CD4-positive, alpha-beta T cell (primary cell): Measurements from ENCODE around the gene RIN3. TPM values are rescaled to one million over a fixed set of nuclear protein-coding genes. Genes with fewer than 3 reads are reported as not detected.

ENCODE experiments used
- ATAC-seq: fragments of 200-7000 bp; cut with Tn5 transposase; one replicate; pipeline ENCODE4 v1.10.0; 2022; ENCODE audit warnings: mild to moderate bottlenecking; ENCODE audit not compliant: poor library complexity
- CTCF ChIA-PET: fragments of 350-600 bp; sonication (Branson Sonifier 250); formaldehyde crosslinking; loops from one replicate; lab custom pipeline; 2021; ENCODE audit warnings: antibody characterized with exemption, inconsistent platforms; lab: Charles Lee
- POLR2A ChIA-PET: fragments of 350-600 bp; sonication (Branson Sonifier 250); formaldehyde crosslinking; loops from one replicate; lab custom pipeline; 2021; ENCODE audit warnings: antibody characterized with exemption, inconsistent platforms; lab: Charles Lee
- DNase-seq, 14 experiments: peaks; one replicate each; pipeline ENCODE4 v3.0.0-alpha.2; 2013 to 2020; ENCODE audit warnings: mixed read lengths in 2 of 14
- H3K27ac ChIP-seq, 2 donors: one replicate each; pipeline versions ENCODE4 v1.5.1 to v1.7.0; 2013; ENCODE audit warnings: low read length in 2 of 2, low read depth in 1 of 2, mild to moderate bottlenecking in 1 of 2
- H3K27me3 ChIP-seq, 2 experiments: 1 replicate in 1 of 2; 2 replicates in 1 of 2; pipeline versions ENCODE4 v1.6.1 to v1.7.0; 2013; ENCODE audit warnings: low read length in 2 of 2, control low read depth in 1 of 2, mild to moderate bottlenecking in 1 of 2, moderate library complexity in 1 of 2; ENCODE audit not compliant: insufficient read depth in 2 of 2, control insufficient read depth in 1 of 2
- H3K36me3 ChIP-seq: one replicate; pipeline ENCODE4 v1.6.1; 2013; ENCODE audit warnings: low read length, control low read depth; ENCODE audit not compliant: insufficient read depth
- H3K4me1 ChIP-seq: one replicate; pipeline ENCODE4 v1.6.1; 2013; ENCODE audit warnings: low read length, control low read depth; ENCODE audit not compliant: insufficient read depth
- H3K4me3 ChIP-seq: one replicate; pipeline ENCODE4 v1.5.1; 2013; ENCODE audit warnings: mild to moderate bottlenecking, low read length, moderate library complexity
- H3K9me3 ChIP-seq, 2 experiments: 1 replicate in 1 of 2; 2 replicates in 1 of 2; pipeline versions ENCODE4 v1.6.1 to v1.7.0; 2013; ENCODE audit warnings: low read length in 2 of 2, mild to moderate bottlenecking in 2 of 2, control low read depth in 1 of 2, moderate library complexity in 1 of 2; ENCODE audit not compliant: control insufficient read depth in 1 of 2, insufficient read depth in 1 of 2
- H3K27ac Mint-ChIP-seq: one replicate; pipeline ENCODE4 v1.8.0; 2020; ENCODE audit warnings: mixed read lengths
- H3K27me3 Mint-ChIP-seq: one replicate; pipeline ENCODE4 v1.8.0; 2021; ENCODE audit warnings: mixed read lengths
- H3K36me3 Mint-ChIP-seq: one replicate; pipeline ENCODE4 v1.8.0; 2021; ENCODE audit warnings: low read depth, mixed read lengths
- H3K4me1 Mint-ChIP-seq: one replicate; pipeline ENCODE4 v1.8.0; 2021; ENCODE audit warnings: low read depth, mixed read lengths
- H3K4me3 Mint-ChIP-seq: one replicate; pipeline ENCODE4 v1.8.0; 2020; ENCODE audit warnings: mild to moderate bottlenecking, mixed read lengths
- H3K9me3 Mint-ChIP-seq: one replicate; pipeline ENCODE4 v1.8.0; 2020; ENCODE audit warnings: mixed read lengths
- intact Hi-C, 2 experiments: fragments of 100-400 bp; cut with DNase I in 1 of 2; cut with micrococcal nuclease in 1 of 2; formaldehyde crosslinking; loops; one replicate each; pipeline versions ENCODE4 v1.15.1 to v1.9.0; 2023 to 2025; cut with DNase I, micrococcal nuclease
- total RNA-seq, 174 experiments: library from RNA in 2 of 174; stranded (reverse) in 2 of 174; gene quantifications; one replicate each; pipeline ENCODE4 v1.2.3 and lab custom pipeline; 2021 to 2026
- TF ChIP-seq, protein P1 (sequence below): fragments of 200-600 bp; IDR thresholded peaks from one replicate; pipeline ENCODE4 v1.8.0; 2022; ENCODE audit warnings: antibody characterized with exemption, mild to moderate bottlenecking

The RIN3 gene
- total RNA-seq, 2 experiments from 2014 or later: 67.9 to 72.2 TPM

DNA sequence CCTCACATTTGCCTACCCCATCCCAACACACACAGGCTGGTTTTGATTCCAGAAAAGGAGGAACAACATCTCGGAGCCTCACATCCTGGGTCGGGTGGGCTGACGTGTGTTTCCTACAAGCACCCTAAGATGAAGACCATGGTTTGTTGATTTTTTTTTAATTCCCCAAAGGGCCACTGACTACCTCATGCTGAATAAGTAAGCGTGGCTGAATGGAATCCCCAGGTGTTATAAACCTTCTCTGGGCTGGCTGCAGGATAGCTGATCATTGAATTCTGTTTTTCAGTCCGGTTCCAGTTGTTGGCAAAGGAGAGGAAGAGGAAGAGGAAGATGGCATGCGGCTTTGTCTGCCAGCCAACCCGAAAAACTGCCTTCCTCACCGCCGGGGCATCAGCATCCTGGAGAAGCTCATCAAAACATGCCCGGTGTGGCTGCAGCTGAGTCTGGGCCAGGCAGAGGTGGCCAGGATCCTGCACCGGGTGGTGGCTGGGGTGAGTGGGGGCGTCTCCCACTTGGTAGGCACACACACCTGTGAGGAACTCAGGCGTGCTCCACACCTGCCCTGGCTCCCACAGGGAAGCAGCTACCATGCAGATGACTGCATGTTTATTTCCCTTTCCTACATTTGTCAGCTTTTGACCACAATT is 42.0 kb downstream of the RIN3 start:
- TF ChIP-seq, protein P1, sequence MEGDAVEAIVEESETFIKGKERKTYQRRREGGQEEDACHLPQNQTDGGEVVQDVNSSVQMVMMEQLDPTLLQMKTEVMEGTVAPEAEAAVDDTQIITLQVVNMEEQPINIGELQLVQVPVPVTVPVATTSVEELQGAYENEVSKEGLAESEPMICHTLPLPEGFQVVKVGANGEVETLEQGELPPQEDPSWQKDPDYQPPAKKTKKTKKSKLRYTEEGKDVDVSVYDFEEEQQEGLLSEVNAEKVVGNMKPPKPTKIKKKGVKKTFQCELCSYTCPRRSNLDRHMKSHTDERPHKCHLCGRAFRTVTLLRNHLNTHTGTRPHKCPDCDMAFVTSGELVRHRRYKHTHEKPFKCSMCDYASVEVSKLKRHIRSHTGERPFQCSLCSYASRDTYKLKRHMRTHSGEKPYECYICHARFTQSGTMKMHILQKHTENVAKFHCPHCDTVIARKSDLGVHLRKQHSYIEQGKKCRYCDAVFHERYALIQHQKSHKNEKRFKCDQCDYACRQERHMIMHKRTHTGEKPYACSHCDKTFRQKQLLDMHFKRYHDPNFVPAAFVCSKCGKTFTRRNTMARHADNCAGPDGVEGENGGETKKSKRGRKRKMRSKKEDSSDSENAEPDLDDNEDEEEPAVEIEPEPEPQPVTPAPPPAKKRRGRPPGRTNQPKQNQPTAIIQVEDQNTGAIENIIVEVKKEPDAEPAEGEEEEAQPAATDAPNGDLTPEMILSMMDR: no peak
- H3K27me3 Mint-ChIP-seq: no peaks in the 10 kb centered on the region
- intact Hi-C loops: no loop called here
- H3K27me3 ChIP-seq: no peaks in the 10 kb centered on the region
- no peaks in the 10 kb centered on the region for H3K9me3 Mint-ChIP-seq
- H3K9me3 ChIP-seq: no peaks in the 10 kb centered on the region
- H3K4me3 Mint-ChIP-seq: peak overlapping the region; percentile 34
- H3K36me3 ChIP-seq: peaks cover 2% of the 10 kb centered on the region
- ChIA-PET POLR2A (interaction anchor here (0.8 to 2.1 kb wide), 5 partner anchors 14 to 113 kb away, joined by 3 to 12 read pairs (median 4); no protein-coding TSS in a partner anchor), CTCF (interaction anchor here (0.6 to 1.8 kb wide), 2 partner anchors 20 to 21 kb away, joined by 3 to 7 read pairs; no protein-coding TSS in a partner anchor)
- H3K36me3 Mint-ChIP-seq: no peaks in the 10 kb centered on the region
- ATAC-seq (no peak), DNase-seq (peak in 1 of 14 experiments; percentile 45)
- H3K4me1 Mint-ChIP-seq: peaks cover 58% of the 10 kb centered on the region
- H3K4me1 ChIP-seq: peaks cover 40% of the 10 kb centered on the region
- peak overlapping the region; percentile 36 for H3K27ac Mint-ChIP-seq
- H3K4me3 ChIP-seq: no peak overlapping the region
- no peak overlapping the region for H3K27ac ChIP-seq

GRCh38 chr14:92556255-92556741 is 42.7 kb downstream of the RIN3 start:
- peaks cover 2% of the 10 kb centered on the region for H3K36me3 ChIP-seq
- no peak overlapping the region for H3K4me3 ChIP-seq
- CTCF ChIA-PET: interaction anchor here (0.6 kb wide), 1 partner anchor 21 kb away, joined by 3 read pairs; no protein-coding TSS in a partner anchor
- H3K27me3 ChIP-seq: no peaks in the 10 kb centered on the region
- ATAC-seq: peak; percentile 15
- H3K36me3 Mint-ChIP-seq: no peaks in the 10 kb centered on the region
- H3K27ac ChIP-seq: no peak overlapping the region
- DNase-seq: no peak
- H3K4me1 Mint-ChIP-seq: peaks cover 52% of the 10 kb centered on the region
- no peaks in the 10 kb centered on the region for H3K27me3 Mint-ChIP-seq
- intact Hi-C loops: no loop called here
- peak overlapping the region; percentile 67 for H3K27ac Mint-ChIP-seq
- H3K4me1 ChIP-seq: peaks cover 40% of the 10 kb centered on the region
- H3K4me3 Mint-ChIP-seq: peak overlapping the region; percentile 32
- TF ChIP-seq, protein P1: no peak
- no peaks in the 10 kb centered on the region for H3K9me3 ChIP-seq
- no peaks in the 10 kb centered on the region for H3K9me3 Mint-ChIP-seq
- POLR2A ChIA-PET: interaction anchor here (0.6 to 2.1 kb wide), 6 partner anchors 14 to 112 kb away, joined by 3 to 12 read pairs (median 4); no protein-coding TSS in a partner anchor

- H3K27ac ChIP-seq: no peak overlapping the region
- ChIA-PET CTCF (no interaction called here), POLR2A (interaction anchor here (0.6 to 1.2 kb wide), 2 partner anchors 18 to 43 kb away, joined by 3 to 4 read pairs; no protein-coding TSS in a partner anchor)
- peaks cover 2% of the 10 kb centered on the region for H3K36me3 ChIP-seq
- peak; percentile 59 for ATAC-seq
- peaks cover 47% of the 10 kb centered on the region for H3K4me1 Mint-ChIP-seq
- H3K4me3 Mint-ChIP-seq: peak overlapping the region; percentile 32
- no peaks in the 10 kb centered on the region for H3K36me3 Mint-ChIP-seq
- H3K27me3 ChIP-seq: no peaks in the 10 kb centered on the region
- peaks cover 36% of the 10 kb centered on the region for H3K4me1 ChIP-seq
- H3K27me3 Mint-ChIP-seq: no peaks in the 10 kb centered on the region
- TF ChIP-seq, protein P1: no peak
- peak in 1 of 14 experiments; percentile 10 for DNase-seq
- intact Hi-C loops: no loop called here
- H3K9me3 ChIP-seq: no peaks in the 10 kb centered on the region
- H3K4me3 ChIP-seq: no peak overlapping the region
- H3K27ac Mint-ChIP-seq: peak overlapping the region; percentile 67
- no peaks in the 10 kb centered on the region for H3K9me3 Mint-ChIP-seq
These were observed 43.4 kb downstream of the RIN3 start for GRCh38 chr14:92556863-92557543.
